ENCODE data around the gene UAP1L1. TPM values are rescaled to one million over a fixed set of nuclear protein-coding genes. Genes with fewer than 3 reads are reported as not detected.

The UAP1L1 gene
- total and polyA plus RNA-seq, 2 of the 8 experiments (the other 6 are each of a cell fraction or from before 2014, with no cell fraction given), result 2.0 to 5.4 TPM

DNA sequence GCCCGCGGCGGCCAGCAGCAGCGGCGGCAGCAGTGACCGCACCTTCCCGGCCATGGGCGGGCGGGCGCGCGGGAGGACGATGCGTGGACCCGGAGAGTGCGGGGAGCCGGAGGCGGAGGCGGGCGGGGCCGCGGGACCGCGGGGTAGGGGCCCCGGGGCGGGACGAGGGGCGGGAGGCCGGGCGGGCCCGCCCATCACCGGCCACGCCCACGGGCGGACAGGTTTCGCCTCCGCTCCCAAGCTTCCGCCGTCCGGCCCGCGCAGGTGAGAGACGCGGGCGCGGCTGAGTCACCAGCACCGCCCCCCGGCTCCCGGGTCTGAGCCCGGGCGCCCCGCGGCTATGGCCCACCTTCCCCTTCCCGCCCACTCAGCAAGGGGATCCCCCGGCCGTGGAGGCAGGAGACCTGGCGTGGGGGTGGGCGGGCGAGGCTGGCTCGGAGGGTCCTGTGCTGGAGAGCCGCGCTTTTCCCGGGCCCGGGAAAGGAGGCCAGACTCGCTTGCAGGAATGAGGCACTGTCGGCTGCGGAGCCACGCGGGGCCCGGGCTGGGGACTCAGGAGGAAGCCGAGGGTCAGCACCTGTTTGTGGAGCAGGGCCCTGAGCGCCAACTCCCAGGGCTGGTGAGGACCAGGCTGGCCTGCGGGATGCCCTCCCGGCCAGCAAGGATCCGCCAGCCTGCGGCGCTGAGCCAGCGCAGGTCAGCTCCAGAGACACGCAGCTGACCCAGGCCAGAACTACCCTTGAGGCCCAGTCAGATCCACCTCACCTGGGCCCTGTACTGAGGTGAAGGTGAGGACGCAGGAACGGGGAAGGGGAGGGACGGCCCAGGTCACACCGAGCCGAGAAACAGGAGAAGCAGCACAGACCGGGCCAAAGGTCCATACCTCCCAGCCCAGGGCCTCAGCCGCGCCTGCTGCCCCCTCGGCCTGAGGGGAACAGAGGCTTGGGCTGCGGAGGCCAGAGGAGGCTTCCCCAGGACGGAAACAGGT, 23.1 kb upstream of the UAP1L1 start, which contains the start of gene ENTPD2 (continued):
- TF ChIP-seq JUN (IDR thresholded peaks at IDR 0.05; ENCODE audit: low read depth, low read length) (no peak), YY1 (IDR thresholded peaks at IDR 0.05; ENCODE audit: low read depth, low read length) (no peak), PHF8 (conservative IDR thresholded peaks at IDR 0.05; ENCODE audit: low read depth, low read length) (0 out of 2 replicates have a peak, but pooled peaks have one; percentile 20), CHD1 (IDR thresholded peaks at IDR 0.05; ENCODE audit: low read depth, low read length) (no peak), NANOG (IDR thresholded peaks at IDR 0.05; ENCODE audit: insufficient read depth, low read depth, low read length, poor library complexity, severe bottlenecking) (no peak)
